Frontal cortex (tissue), 1 donor: ENCODE results near the gene GGA3. TPM values are rescaled to one million over a fixed set of nuclear protein-coding genes. Genes with fewer than 3 reads are reported as not detected.

Experiments
- total RNA-seq: library from RNA; depleted of rRNA; stranded (reverse); fragments of >200 nt; gene quantifications from one replicate; pipeline ENCODE4 v1.2.3, GENCODE V29; 2014

Gene GGA3
- total RNA-seq, 1 donor from 2014 or later = 15.1 TPM

Other genes starting within 250 kb of the GGA3 start
- 12.6 TPM for gene MRPL58, start 248.9 kb downstream of the GGA3 start, total RNA-seq
- gene ATP5PD, start 214.6 kb downstream of the GGA3 start, total RNA-seq = 106 TPM
- 28.9 TPM for gene KCTD2, start 214.4 kb downstream of the GGA3 start, total RNA-seq
- 1.2 TPM for gene SLC16A5, start 173.7 kb downstream of the GGA3 start, total RNA-seq
- 2.4 TPM for gene ARMC7, start 151.6 kb downstream of the GGA3 start, total RNA-seq
- 20.8 TPM for gene NT5C, start 129.9 kb downstream of the GGA3 start, total RNA-seq
- gene JPT1, start 107.1 kb downstream of the GGA3 start, total RNA-seq = 538 TPM
- gene SUMO2, start 78.6 kb downstream of the GGA3 start, total RNA-seq = 181 TPM
- gene NUP85, start 55.9 kb downstream of the GGA3 start, total RNA-seq = 28.1 TPM
- gene MRPS7, start 273 bp upstream of the GGA3 start, total RNA-seq = 37.1 TPM
- gene MIF4GD, start 9.6 kb upstream of the GGA3 start, total RNA-seq = 8.2 TPM
- 6.9 TPM for gene SLC25A19, start 27.8 kb upstream of the GGA3 start, total RNA-seq
- 159 TPM for gene GRB2, start 144.1 kb upstream of the GGA3 start, total RNA-seq
- gene TMEM94, start 195.0 kb upstream of the GGA3 start, total RNA-seq = 18.8 TPM